Fibroblast of the conjunctiva (primary cell): ENCODE measurements around the gene RPL19.
A peak's percentile ranks its signal among the peaks of the same experiment; 100 is the strongest.

Experiments
- DNase-seq: peaks from one replicate; pipeline ENCODE4 v3.0.0-alpha.2; 2010; ENCODE audit warnings: low read depth

RPL19 gene

GRCh38 chr17:39197380-39198185 lies 2.5 kb upstream of the RPL19 start, which contains the start of gene CACNB1:
TSS of gene CACNB1 (minus strand) at chr17:39197669. CDS start at chr17:39197495, 174 bp downstream.
- peak; percentile 31 for DNase-seq

- no peak for DNase-seq
Observed at GRCh38 chr17:39198186-39198566, 1.9 kb upstream of the RPL19 start.

GRCh38 chr17:39199820-39200069 lies 338 bp upstream of the RPL19 start:
- DNase-seq = peak; percentile 92

GRCh38 chr17:39200957-39201510 lies 951 bp downstream of the RPL19 start:
- DNase-seq = no peak

- no peak for DNase-seq
Observed at GRCh38 chr17:39204245-39204644, 4.2 kb downstream of the RPL19 start.

GRCh38 chr17:39205112-39205526 lies 5.0 kb downstream of the RPL19 start:
- no peak for DNase-seq

- no peak for DNase-seq
Observed at GRCh38 chr17:39208136-39208535, 8.1 kb downstream of the RPL19 start.

- no peak for DNase-seq
Observed at GRCh38 chr17:39208893-39209292, 8.8 kb downstream of the RPL19 start.

GRCh38 chr17:39209317-39210092 lies 9.4 kb downstream of the RPL19 start:
- no peak for DNase-seq

- DNase-seq = no peak
Observed at GRCh38 chr17:39210093-39210434, 10.0 kb downstream of the RPL19 start.

GRCh38 chr17:39212195-39212810 lies 12.2 kb downstream of the RPL19 start:
- DNase-seq = no peak

- DNase-seq = no peak
Observed at GRCh38 chr17:39212841-39213480, 12.9 kb downstream of the RPL19 start.

- DNase-seq = no peak
Observed at GRCh38 chr17:39213852-39214251, 13.8 kb downstream of the RPL19 start.

GRCh38 chr17:39217734-39218369 lies 17.8 kb downstream of the RPL19 start:
- DNase-seq = no peak

GRCh38 chr17:39218906-39219305 lies 18.8 kb downstream of the RPL19 start:
- no peak for DNase-seq

GRCh38 chr17:39219647-39220154 lies 19.6 kb downstream of the RPL19 start:
- DNase-seq = no peak

GRCh38 chr17:39221572-39221971 lies 21.5 kb downstream of the RPL19 start:
- no peak for DNase-seq

GRCh38 chr17:39222151-39222550 lies 22.1 kb downstream of the RPL19 start:
- DNase-seq = no peak

- no peak for DNase-seq
Observed at GRCh38 chr17:39222866-39223834, 23.1 kb downstream of the RPL19 start.
